Thoracic aorta (tissue), 2 donors: ENCODE results near the gene RER1. TPM values are rescaled to one million over a fixed set of nuclear protein-coding genes. Genes with fewer than 3 reads are reported as not detected.

Source experiments
- ATAC-seq: fragments of 150-250 bp; one replicate; pipeline ENCODE4 v1.8.0; 2017; ENCODE audit warnings: low read depth; ENCODE audit not compliant: insufficient number of reproducible peaks, low FRiP score
- DNase-seq: peaks from one replicate; pipeline ENCODE4 v3.0.0-alpha.2; 2020; ENCODE audit warnings: low spot score
- H3K27ac ChIP-seq, 2 donors: fragments of 200-600 bp; sonication (generic); 1 replicate in 1 of 2; 2 replicates in 1 of 2; pipeline ENCODE4 v1.5.1; 2016; ENCODE audit warnings: mild to moderate bottlenecking in 2 of 2, moderate library complexity in 2 of 2
- H3K27me3 ChIP-seq: fragments of 200-600 bp; sonication (generic); replicated peaks from 2 replicates; pipeline ENCODE4 v1.6.0; 2016; ENCODE audit warnings: mild to moderate bottlenecking; ENCODE audit not compliant: insufficient read depth
- H3K36me3 ChIP-seq: fragments of 200-600 bp; sonication (generic); one replicate; pipeline ENCODE4 v1.5.1; 2016
- H3K4me1 ChIP-seq, 2 donors: fragments of 200-600 bp; sonication (generic); 1 replicate in 1 of 2; 2 replicates in 1 of 2; pipeline versions ENCODE4 v1.5.1 to v1.6.0; 2016; ENCODE audit warnings: low read depth in 2 of 2, mild to moderate bottlenecking in 1 of 2; ENCODE audit not compliant: control insufficient read depth in 1 of 2
- H3K4me3 ChIP-seq: fragments of 200-600 bp; sonication (generic); 2 replicates; pipeline ENCODE4 v1.5.1; 2016; ENCODE audit warnings: mild to moderate bottlenecking
- H3K9me3 ChIP-seq: fragments of 200-600 bp; sonication (generic); 2 replicates; pipeline ENCODE4 v1.5.1; 2016
- total RNA-seq, 2 donors: library from RNA; depleted of rRNA; stranded (reverse); fragments of >200 nt; gene quantifications; one replicate each; pipeline versions ENCODE4 v1.1.0 to v1.2.3, GENCODE V29; 2016
- TF ChIP-seq, protein P1 (sequence below): fragments of 200-600 bp; sonication (generic); IDR thresholded peaks from one replicate; pipeline ENCODE4 v1.5.1; 2019; ENCODE audit warnings: antibody characterized with exemption

RER1 gene
- total RNA-seq, 2 donors from 2014 or later = 68.6 to 76.3 TPM

DNA sequence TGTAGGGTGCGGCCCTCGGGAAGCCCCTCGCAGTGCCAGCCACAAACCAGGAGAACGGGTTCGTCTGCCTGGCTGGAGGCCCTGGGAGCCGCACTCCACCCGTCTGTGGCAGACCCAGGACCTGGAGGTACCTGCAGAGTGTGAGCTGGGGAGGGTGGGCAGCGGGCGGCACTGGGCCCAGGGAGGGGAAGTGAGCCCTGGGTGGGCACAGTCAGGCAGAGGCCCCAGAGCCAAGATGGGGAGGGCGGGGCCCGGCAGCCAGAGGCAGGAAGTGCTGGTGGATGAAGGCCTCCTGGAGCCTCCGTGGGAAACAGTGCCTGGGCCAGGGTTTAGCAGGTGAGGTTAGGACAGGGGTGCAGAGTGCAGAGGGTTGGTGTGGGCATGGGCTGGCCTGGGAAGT lies 24.8 kb downstream of the RER1 start:
- Histone ChIP-seq H3K4me3 (no peak overlapping the region), H3K9me3 (no peaks in the 10 kb centered on the region), H3K27me3 (no peaks in the 10 kb centered on the region), H3K27ac (no peak overlapping the region), H3K36me3 (no peaks in the 10 kb centered on the region), H3K4me1 (peaks cover 13 to 27% of the 10 kb centered on the region in 2 donors)
- TF ChIP-seq, protein P1, sequence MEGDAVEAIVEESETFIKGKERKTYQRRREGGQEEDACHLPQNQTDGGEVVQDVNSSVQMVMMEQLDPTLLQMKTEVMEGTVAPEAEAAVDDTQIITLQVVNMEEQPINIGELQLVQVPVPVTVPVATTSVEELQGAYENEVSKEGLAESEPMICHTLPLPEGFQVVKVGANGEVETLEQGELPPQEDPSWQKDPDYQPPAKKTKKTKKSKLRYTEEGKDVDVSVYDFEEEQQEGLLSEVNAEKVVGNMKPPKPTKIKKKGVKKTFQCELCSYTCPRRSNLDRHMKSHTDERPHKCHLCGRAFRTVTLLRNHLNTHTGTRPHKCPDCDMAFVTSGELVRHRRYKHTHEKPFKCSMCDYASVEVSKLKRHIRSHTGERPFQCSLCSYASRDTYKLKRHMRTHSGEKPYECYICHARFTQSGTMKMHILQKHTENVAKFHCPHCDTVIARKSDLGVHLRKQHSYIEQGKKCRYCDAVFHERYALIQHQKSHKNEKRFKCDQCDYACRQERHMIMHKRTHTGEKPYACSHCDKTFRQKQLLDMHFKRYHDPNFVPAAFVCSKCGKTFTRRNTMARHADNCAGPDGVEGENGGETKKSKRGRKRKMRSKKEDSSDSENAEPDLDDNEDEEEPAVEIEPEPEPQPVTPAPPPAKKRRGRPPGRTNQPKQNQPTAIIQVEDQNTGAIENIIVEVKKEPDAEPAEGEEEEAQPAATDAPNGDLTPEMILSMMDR = no peak
- ATAC-seq (no peak), DNase-seq (no peak)

DNA sequence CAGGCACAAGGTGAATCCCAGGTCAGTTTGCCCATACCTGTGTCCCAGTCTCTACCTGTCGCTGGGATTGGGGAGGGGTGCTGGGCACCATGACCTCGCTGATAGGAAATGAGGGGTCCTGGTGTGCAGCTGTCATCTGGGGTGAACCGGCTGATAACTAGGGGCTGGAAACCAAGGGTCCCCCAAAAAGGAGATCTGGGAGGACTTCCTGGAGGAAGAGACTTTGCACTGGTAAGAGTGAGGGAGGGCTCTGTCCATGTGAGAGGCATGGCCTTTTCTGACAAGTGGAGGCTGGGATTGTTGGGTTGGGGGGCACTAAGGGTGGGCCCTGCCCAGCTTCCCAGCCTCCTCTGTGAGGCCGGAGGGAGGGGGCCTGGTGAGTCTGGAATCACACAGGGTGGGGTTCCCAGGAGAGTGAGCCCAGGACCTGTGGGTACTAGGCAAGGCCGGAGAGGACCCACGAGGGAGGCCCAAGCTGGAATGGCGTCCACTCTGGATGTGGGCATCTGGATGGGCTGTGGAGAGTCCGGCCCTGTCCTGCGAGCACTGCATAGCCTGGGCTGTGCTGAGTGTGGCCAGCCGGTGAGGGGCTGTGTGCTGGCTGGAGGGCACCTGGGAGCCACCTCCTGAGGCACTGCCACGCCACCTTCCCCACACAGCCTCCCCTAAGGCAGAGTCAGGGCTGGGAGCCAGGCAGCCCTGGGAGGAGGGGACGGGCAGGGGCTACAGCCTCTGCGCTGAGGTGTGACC lies 25.6 kb downstream of the RER1 start:
- ATAC-seq = no peak

DNA sequence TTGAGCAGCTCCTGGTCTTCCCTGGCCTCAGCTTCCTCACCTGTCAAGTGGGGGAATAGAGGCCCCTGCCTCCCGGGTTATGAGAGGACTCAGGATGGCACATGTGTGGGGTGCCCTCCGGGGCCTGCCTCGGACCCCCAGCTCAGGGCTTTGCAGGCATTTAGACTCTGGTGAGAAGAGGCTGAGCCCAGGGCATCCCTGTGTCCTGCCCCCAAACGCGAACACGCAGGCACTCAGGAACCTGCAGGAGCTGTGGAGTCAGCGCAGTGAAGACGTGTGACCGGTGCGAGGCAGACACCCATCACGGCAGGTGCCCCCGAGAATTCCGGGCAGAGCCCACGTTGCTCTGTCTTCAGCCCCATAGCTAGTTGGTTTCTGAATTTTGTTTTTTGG lies 26.2 kb downstream of the RER1 start:
- Histone ChIP-seq H3K4me3 (no peak overlapping the region), H3K36me3 (no peaks in the 10 kb centered on the region), H3K4me1 (peaks cover 13 to 19% of the 10 kb centered on the region in 2 donors), H3K27ac (no peak overlapping the region), H3K9me3 (peaks cover 4% of the 10 kb centered on the region), H3K27me3 (no peaks in the 10 kb centered on the region)
- DNase-seq (no peak), ATAC-seq (no peak)
- TF ChIP-seq, protein P1 = no peak

More for the DNA sequence above, 25.6 kb downstream of the RER1 start:
- Histone ChIP-seq H3K27me3 (no peaks in the 10 kb centered on the region), H3K4me1 (peaks cover 13 to 20% of the 10 kb centered on the region in 2 donors), H3K4me3 (no peak overlapping the region), H3K9me3 (peaks cover under 1% of the 10 kb centered on the region), H3K27ac (no peak overlapping the region), H3K36me3 (no peaks in the 10 kb centered on the region)
- no peak for DNase-seq
- TF ChIP-seq, protein P1 = no peak

GRCh38 chr1:2418791-2419320 lies 27.2 kb downstream of the RER1 start:
- H3K4me1 ChIP-seq = peaks cover 5 to 9% of the 10 kb centered on the region in 2 donors
- DNase-seq (no peak), ATAC-seq (no peak)
- H3K27ac ChIP-seq = no peak overlapping the region
- peaks cover 12% of the 10 kb centered on the region for H3K9me3 ChIP-seq
- no peaks in the 10 kb centered on the region for H3K36me3 ChIP-seq
- H3K27me3 ChIP-seq = no peaks in the 10 kb centered on the region
- H3K4me3 ChIP-seq = no peak overlapping the region
- TF ChIP-seq, protein P1 = no peak

GRCh38 chr1:2419416-2419815 lies 27.8 kb downstream of the RER1 start:
- H3K27ac ChIP-seq = no peak overlapping the region

More at GRCh38 chr1:2419416-2419815, 27.8 kb downstream of the RER1 start:
- no peak overlapping the region for H3K4me3 ChIP-seq
- TF ChIP-seq, protein P1 = no peak
- no peaks in the 10 kb centered on the region for H3K27me3 ChIP-seq
- no peak for DNase-seq
- H3K36me3 ChIP-seq = no peaks in the 10 kb centered on the region
- H3K4me1 ChIP-seq = peaks cover 0 to 3% of the 10 kb centered on the region in 2 donors
- peaks cover 12% of the 10 kb centered on the region for H3K9me3 ChIP-seq
- ATAC-seq = no peak
